Measurements from ENCODE around the gene ZNF638.
"Not testable (repeated sequence)": the region's sequence is repeated elsewhere in the genome, so short reads cannot be mapped to it uniquely, and the experiment has no call there.

Gene ZNF638

DNA sequence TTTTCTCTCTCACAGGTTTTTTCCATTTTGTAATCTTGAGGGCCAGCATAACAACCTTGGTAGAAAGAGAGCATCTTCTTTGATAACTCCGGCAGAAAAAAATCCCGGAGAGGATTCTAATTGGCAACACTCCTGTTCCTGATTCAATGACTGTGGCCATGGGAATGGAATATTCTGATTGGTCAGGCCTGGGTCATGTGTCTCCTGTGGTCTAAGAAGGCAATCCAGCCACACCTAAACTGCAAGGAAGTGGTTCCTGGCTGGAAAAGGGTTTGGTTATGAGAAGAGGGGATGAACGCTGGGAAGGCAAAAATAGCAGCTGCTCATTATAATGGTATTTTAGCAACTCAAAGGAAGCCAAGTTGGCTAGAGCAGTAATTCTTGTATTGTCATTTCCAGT is 24.8 kb upstream of the ZNF638 start:
- TF ChIP-seq TOX (CRISPR knock-in tag; IDR thresholded peaks at IDR 0.05; ENCODE audit: borderline replicate concordance): no peak
- no peak for TF ChIP-seq CSDC2 (CRISPR knock-in tag; IDR thresholded peaks at IDR 0.05)
- no peak for TF ChIP-seq GLIS3 (CRISPR knock-in tag; IDR thresholded peaks at IDR 0.05)
- TF ChIP-seq, protein P1, sequence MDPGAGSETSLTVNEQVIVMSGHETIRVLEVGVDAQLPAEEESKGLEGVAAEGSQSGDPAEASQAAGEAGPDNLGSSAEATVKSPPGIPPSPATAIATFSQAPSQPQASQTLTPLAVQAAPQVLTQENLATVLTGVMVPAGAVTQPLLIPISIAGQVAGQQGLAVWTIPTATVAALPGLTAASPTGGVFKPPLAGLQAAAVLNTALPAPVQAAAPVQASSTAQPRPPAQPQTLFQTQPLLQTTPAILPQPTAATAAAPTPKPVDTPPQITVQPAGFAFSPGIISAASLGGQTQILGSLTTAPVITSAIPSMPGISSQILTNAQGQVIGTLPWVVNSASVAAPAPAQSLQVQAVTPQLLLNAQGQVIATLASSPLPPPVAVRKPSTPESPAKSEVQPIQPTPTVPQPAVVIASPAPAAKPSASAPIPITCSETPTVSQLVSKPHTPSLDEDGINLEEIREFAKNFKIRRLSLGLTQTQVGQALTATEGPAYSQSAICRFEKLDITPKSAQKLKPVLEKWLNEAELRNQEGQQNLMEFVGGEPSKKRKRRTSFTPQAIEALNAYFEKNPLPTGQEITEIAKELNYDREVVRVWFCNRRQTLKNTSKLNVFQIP (CRISPR knock-in tag; IDR thresholded peaks at IDR 0.05; ENCODE audit: borderline replicate concordance, low read depth): no peak
- TF ChIP-seq ZC3H10 (CRISPR knock-in tag; IDR thresholded peaks at IDR 0.05): no peak
- no peak for TF ChIP-seq ESRRG (CRISPR knock-in tag; IDR thresholded peaks at IDR 0.05)
- TF ChIP-seq RARB (CRISPR knock-in tag; IDR thresholded peaks at IDR 0.05): no peak
- no peak for TF ChIP-seq ARNTL (CRISPR knock-in tag; IDR thresholded peaks at IDR 0.05; ENCODE audit: borderline replicate concordance, low read depth)
- no peak for TF ChIP-seq ISL1 (CRISPR knock-in tag; IDR thresholded peaks at IDR 0.05)
- TF ChIP-seq, protein P2, sequence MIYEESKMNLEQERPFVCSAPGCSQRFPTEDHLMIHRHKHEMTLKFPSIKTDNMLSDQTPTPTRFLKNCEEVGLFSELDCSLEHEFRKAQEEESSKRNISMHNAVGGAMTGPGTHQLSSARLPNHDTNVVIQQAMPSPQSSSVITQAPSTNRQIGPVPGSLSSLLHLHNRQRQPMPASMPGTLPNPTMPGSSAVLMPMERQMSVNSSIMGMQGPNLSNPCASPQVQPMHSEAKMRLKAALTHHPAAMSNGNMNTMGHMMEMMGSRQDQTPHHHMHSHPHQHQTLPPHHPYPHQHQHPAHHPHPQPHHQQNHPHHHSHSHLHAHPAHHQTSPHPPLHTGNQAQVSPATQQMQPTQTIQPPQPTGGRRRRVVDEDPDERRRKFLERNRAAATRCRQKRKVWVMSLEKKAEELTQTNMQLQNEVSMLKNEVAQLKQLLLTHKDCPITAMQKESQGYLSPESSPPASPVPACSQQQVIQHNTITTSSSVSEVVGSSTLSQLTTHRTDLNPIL (CRISPR knock-in tag; IDR thresholded peaks at IDR 0.05; ENCODE audit: low read depth): no peak
- TF ChIP-seq ZNF70 (CRISPR knock-in tag; IDR thresholded peaks at IDR 0.05): no peak
- no peak for TF ChIP-seq BACH2 (CRISPR knock-in tag; IDR thresholded peaks at IDR 0.05; ENCODE audit: borderline replicate concordance)
- TF ChIP-seq PPARA (CRISPR knock-in tag; IDR thresholded peaks at IDR 0.05; ENCODE audit: borderline replicate concordance): no peak
- no peak for TF ChIP-seq TCF4 (CRISPR knock-in tag; IDR thresholded peaks at IDR 0.05; ENCODE audit: borderline replicate concordance)
- TF ChIP-seq ZFP3 (CRISPR knock-in tag; IDR thresholded peaks at IDR 0.05): no peak
- TF ChIP-seq SNAI2 (CRISPR knock-in tag; IDR thresholded peaks at IDR 0.05): no peak
- TF ChIP-seq ZNF8 (CRISPR knock-in tag; IDR thresholded peaks at IDR 0.05): no peak
- no peak for TF ChIP-seq OSR1 (CRISPR knock-in tag; IDR thresholded peaks at IDR 0.05)
- no peak for ATAC-seq

DNA sequence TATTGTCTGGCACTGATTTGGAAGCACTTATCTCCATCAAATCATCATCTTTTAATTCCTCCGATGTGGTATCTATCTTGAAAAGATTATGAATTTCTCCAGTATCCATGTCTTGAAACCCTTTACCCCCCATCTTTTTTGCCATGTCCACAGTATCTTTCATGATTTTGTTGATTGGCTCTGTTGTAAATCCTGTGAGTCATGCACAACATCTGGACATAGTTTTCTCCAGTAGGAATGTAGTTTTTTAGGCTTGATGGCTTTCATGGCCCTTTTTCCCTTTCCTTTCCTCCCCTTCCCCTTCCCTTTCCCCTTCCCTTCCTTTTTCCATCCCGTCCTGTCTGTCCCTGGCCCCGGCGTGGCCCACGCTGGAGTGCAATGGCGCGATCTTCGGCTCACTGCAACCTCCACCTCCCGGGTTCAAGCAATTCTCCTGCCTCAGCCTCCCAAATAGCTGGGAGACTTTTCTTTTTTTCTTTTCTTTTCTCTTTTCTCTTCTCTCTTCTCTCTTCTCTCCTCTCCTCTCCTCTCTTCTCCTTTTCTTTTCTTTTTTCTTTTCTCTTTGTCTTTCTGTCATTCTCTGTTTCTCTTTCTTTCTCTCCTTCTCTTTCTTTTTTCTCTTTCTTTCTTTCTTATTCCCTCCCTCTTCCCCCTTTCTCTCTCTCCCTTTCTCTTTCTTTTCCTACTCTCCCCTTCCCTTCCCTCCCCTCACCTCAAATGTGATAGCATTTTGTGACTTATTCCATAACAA is 18.4 kb upstream of the ZNF638 start:
- ATAC-seq: no peak
- TF ChIP-seq ZNF8 (CRISPR knock-in tag; IDR thresholded peaks at IDR 0.05) (no peak), GLIS3 (CRISPR knock-in tag; IDR thresholded peaks at IDR 0.05) (no peak), PPARA (CRISPR knock-in tag; IDR thresholded peaks at IDR 0.05; ENCODE audit: borderline replicate concordance) (no peak), SNAI2 (CRISPR knock-in tag; IDR thresholded peaks at IDR 0.05) (no peak), ARNTL (CRISPR knock-in tag; IDR thresholded peaks at IDR 0.05; ENCODE audit: borderline replicate concordance, low read depth) (no peak)
- TF ChIP-seq, protein P2 (CRISPR knock-in tag; IDR thresholded peaks at IDR 0.05; ENCODE audit: low read depth): no peak
- TF ChIP-seq, protein P3, sequence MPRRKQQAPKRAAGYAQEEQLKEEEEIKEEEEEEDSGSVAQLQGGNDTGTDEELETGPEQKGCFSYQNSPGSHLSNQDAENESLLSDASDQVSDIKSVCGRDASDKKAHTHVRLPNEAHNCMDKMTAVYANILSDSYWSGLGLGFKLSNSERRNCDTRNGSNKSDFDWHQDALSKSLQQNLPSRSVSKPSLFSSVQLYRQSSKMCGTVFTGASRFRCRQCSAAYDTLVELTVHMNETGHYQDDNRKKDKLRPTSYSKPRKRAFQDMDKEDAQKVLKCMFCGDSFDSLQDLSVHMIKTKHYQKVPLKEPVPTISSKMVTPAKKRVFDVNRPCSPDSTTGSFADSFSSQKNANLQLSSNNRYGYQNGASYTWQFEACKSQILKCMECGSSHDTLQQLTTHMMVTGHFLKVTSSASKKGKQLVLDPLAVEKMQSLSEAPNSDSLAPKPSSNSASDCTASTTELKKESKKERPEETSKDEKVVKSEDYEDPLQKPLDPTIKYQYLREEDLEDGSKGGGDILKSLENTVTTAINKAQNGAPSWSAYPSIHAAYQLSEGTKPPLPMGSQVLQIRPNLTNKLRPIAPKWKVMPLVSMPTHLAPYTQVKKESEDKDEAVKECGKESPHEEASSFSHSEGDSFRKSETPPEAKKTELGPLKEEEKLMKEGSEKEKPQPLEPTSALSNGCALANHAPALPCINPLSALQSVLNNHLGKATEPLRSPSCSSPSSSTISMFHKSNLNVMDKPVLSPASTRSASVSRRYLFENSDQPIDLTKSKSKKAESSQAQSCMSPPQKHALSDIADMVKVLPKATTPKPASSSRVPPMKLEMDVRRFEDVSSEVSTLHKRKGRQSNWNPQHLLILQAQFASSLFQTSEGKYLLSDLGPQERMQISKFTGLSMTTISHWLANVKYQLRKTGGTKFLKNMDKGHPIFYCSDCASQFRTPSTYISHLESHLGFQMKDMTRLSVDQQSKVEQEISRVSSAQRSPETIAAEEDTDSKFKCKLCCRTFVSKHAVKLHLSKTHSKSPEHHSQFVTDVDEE (CRISPR knock-in tag; IDR thresholded peaks at IDR 0.05): no peak

DNA sequence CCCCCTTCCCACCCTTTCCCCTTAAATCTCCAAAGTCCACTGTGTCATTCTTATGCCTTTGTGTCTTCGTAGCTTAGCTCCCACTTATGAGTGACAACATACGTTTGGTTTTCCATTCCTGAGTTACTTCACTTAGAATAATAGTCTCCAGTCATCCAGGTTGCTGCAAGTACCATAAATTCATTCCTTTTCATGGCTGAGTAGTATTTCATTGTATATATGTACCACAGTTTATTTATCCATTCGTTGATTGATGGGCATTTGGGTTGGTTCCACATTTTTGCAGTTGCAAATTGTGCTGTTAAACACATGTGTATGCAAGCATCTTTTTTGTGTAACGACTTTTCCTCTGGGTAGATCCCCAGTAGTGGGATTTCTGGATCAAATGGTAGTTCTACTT is 14.5 kb upstream of the ZNF638 start:
- no peak for ATAC-seq
- TF ChIP-seq ZNF8 (CRISPR knock-in tag; IDR thresholded peaks at IDR 0.05): peak; percentile 93
- TF ChIP-seq ZFP3 (CRISPR knock-in tag; IDR thresholded peaks at IDR 0.05): no peak
- TF ChIP-seq OSR1 (CRISPR knock-in tag; IDR thresholded peaks at IDR 0.05): no peak

DNA sequence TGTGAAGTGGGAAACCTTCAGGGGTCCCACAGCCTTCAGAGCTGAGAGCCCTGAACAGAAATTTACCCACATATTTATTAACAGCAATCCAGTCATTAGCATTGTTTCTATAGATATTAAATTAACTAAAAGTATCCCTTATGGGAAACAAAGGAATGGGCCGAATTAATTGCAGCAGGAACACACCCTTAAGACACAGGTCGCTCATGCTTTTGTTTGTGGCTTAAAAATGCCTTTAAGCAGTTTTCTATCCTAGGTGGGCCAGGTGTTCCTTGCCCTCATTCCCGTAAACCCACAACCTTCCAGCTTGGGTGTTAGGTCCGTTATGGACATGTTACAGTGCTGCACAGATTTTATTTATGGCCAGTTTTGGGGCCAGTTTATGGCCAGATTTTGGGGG is 13.7 kb upstream of the ZNF638 start:
- ATAC-seq: not testable (repeated sequence)

DNA sequence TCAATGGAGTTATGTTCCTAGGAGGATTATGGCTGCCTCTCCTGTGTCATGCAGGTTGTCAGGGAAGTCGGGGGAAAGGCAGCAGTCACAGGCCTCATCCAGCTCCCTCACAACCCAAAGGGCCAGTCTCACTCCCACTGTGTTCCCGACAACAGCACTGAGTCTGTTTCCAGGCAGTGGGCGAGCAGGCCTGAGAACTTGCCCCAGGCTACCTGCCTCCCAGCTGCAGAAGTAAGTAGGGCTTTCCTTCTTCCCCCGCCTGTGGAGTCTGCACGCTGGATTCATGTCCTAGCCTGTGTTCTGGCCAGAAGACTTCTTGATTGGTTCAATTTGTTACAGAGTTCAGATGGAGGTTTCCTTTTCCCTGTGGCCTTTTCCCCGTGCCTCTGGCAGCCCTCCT is 8.2 kb upstream of the ZNF638 start:
- ATAC-seq: no peak
- no peak for TF ChIP-seq SNAI2 (CRISPR knock-in tag; IDR thresholded peaks at IDR 0.05)
- no peak for TF ChIP-seq ARNTL (CRISPR knock-in tag; IDR thresholded peaks at IDR 0.05; ENCODE audit: borderline replicate concordance, low read depth)
- TF ChIP-seq ZFP30 (CRISPR knock-in tag; IDR thresholded peaks at IDR 0.05): no peak
- no peak for TF ChIP-seq TCF4 (CRISPR knock-in tag; IDR thresholded peaks at IDR 0.05; ENCODE audit: borderline replicate concordance)
- no peak for TF ChIP-seq CSDC2 (CRISPR knock-in tag; IDR thresholded peaks at IDR 0.05)
- TF ChIP-seq, protein P1 (CRISPR knock-in tag; IDR thresholded peaks at IDR 0.05; ENCODE audit: borderline replicate concordance, low read depth): no peak
- TF ChIP-seq OSR1 (CRISPR knock-in tag; IDR thresholded peaks at IDR 0.05): no peak
- no peak for TF ChIP-seq ESRRG (CRISPR knock-in tag; IDR thresholded peaks at IDR 0.05)
- no peak for TF ChIP-seq GLIS3 (CRISPR knock-in tag; IDR thresholded peaks at IDR 0.05)
- TF ChIP-seq BACH2 (CRISPR knock-in tag; IDR thresholded peaks at IDR 0.05; ENCODE audit: borderline replicate concordance): no peak
- no peak for TF ChIP-seq ZNF565 (CRISPR knock-in tag; conservative IDR thresholded peaks at IDR 0.05; ENCODE audit: low read depth)
- TF ChIP-seq ZNF70 (CRISPR knock-in tag; IDR thresholded peaks at IDR 0.05): no peak
- TF ChIP-seq, protein P2 (CRISPR knock-in tag; IDR thresholded peaks at IDR 0.05; ENCODE audit: low read depth): no peak
